HG03378 (cell line): ENCODE results near the gene TSR1.

Source experiments
- ATAC-seq: cut with Tn5 transposase; IDR thresholded peaks from one replicate; pipeline ENCODE4 v1.9.1; 2021; ENCODE audit warnings: mild to moderate bottlenecking, moderate library complexity; ENCODE audit not compliant: unreplicated experiment

TSR1 gene

GRCh38 chr17:2336215-2336851, at the start of gene TSR1:
TSS of gene TSR1 (minus strand) at chr17:2336457. CDS start at chr17:2336427, 30 bp downstream.
- peak; percentile 52 for ATAC-seq

GRCh38 chr17:2385240-2386210, 49.3 kb upstream of the TSR1 start:
- no peak for ATAC-seq

- ATAC-seq = no peak
Observed at GRCh38 chr17:2384439-2385127, 48.3 kb upstream of the TSR1 start.

GRCh38 chr17:2383628-2384167, 47.4 kb upstream of the TSR1 start:
- ATAC-seq = no peak

GRCh38 chr17:2380950-2381649, 44.8 kb upstream of the TSR1 start:
- ATAC-seq = no peak

GRCh38 chr17:2380226-2380922, 44.1 kb upstream of the TSR1 start:
- no peak for ATAC-seq

- ATAC-seq = no peak
Observed at GRCh38 chr17:2379489-2380225, 43.4 kb upstream of the TSR1 start.

- ATAC-seq = no peak
Observed at GRCh38 chr17:2378905-2379304, 42.6 kb upstream of the TSR1 start.

GRCh38 chr17:2377659-2378058, 41.4 kb upstream of the TSR1 start:
- ATAC-seq = no peak

GRCh38 chr17:2376107-2376506, 39.9 kb upstream of the TSR1 start:
- no peak for ATAC-seq

GRCh38 chr17:2375406-2375805, 39.1 kb upstream of the TSR1 start:
- ATAC-seq = no peak

GRCh38 chr17:2374549-2375285, 38.5 kb upstream of the TSR1 start:
- ATAC-seq = no peak

- no peak for ATAC-seq
Observed at GRCh38 chr17:2373179-2373578, 36.9 kb upstream of the TSR1 start.

GRCh38 chr17:2372681-2373080, 36.4 kb upstream of the TSR1 start:
- no peak for ATAC-seq

GRCh38 chr17:2372180-2372579, 35.9 kb upstream of the TSR1 start:
- no peak for ATAC-seq

- no peak for ATAC-seq
Observed at GRCh38 chr17:2371183-2372130, 35.2 kb upstream of the TSR1 start.

GRCh38 chr17:2370211-2370589, 33.9 kb upstream of the TSR1 start:
- no peak for ATAC-seq
